Astrocyte of the spinal cord (primary cell): Measurements from ENCODE around the gene SCAP.

ENCODE experiments used
- DNase-seq: peaks from one replicate; pipeline ENCODE4 v3.0.0; 2011; ENCODE audit warnings: low read depth, low spot score
- H3K4me3 ChIP-seq: 2 replicates; pipeline ENCODE4 v1.5.1; 2011; ENCODE audit warnings: low read depth, mild to moderate bottlenecking, low read length, moderate library complexity
- in situ Hi-C: cut with HindIII; loops from 2 replicates; pipeline ENCODE4 v1.10.0; 2017; ENCODE audit warnings: low sequenced_read_pairs
- TF ChIP-seq, protein P1 (sequence below): IDR thresholded peaks from 2 replicates; pipeline ENCODE4 v1.5.1; 2012; ENCODE audit warnings: low read depth, mild to moderate bottlenecking, low read length, inconsistent platforms

SCAP gene

DNA sequence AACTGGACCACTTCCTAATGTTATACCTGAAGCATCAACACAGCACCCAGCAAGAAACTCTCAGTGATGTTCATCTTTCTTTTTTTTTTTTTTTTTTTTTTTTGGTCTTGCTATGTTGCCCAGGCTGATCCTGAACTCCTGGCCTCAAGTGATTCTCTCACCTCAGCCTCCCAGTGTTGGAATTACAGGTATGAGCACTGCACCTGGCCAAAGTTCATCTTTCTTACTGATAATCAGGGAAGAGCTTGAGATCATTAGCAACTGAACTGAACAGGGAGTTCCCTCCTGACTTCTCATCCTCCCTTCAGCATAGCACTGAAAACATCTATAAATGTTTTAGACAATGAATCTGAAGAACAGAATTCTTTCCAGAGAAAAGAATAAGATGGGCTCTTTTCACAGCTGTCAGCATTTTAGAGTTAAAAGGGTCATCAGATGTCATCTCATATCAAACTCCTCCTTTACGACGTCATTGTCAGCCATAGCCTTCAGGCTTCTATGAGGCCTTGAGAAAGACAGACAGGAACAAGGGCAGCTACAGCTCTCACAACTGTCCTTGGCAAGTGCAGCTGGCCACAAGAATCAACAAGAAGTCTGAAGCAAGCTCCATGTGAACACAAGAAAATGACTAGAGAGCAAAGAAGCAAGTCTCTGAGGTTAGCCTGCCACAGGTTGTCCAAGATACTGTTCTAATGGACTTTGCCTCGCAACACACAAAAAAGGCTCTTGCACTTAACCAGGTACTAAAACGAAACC, 33.8 kb downstream of the SCAP start:
- no peak for DNase-seq
- H3K4me3 ChIP-seq, result no peak overlapping the region
- TF ChIP-seq, protein P1, sequence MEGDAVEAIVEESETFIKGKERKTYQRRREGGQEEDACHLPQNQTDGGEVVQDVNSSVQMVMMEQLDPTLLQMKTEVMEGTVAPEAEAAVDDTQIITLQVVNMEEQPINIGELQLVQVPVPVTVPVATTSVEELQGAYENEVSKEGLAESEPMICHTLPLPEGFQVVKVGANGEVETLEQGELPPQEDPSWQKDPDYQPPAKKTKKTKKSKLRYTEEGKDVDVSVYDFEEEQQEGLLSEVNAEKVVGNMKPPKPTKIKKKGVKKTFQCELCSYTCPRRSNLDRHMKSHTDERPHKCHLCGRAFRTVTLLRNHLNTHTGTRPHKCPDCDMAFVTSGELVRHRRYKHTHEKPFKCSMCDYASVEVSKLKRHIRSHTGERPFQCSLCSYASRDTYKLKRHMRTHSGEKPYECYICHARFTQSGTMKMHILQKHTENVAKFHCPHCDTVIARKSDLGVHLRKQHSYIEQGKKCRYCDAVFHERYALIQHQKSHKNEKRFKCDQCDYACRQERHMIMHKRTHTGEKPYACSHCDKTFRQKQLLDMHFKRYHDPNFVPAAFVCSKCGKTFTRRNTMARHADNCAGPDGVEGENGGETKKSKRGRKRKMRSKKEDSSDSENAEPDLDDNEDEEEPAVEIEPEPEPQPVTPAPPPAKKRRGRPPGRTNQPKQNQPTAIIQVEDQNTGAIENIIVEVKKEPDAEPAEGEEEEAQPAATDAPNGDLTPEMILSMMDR, result no peak
- in situ Hi-C loops, result no loop called here

DNA sequence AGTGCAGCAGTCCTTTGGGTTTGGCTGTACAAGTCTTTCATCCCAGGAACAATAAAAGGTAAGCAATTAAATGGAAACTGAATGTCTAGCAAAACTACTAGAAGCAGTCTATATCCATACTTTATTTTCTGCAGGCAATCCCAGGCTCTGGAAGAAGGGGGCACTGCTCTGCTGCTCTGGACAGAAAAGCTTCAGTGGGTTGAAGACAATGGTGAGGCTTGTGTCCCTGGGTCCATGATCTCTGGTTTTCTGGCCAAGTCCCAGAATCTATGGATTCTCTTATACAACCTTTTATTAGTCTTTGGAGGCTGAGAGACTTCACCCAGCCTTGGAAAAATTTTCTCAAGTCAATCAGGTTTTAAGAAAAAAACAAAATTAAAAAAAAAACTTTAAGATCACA, 35.6 kb downstream of the SCAP start:
- DNase-seq, result no peak
- in situ Hi-C loops, result no loop called here
- TF ChIP-seq, protein P1, result peak; percentile 50
- no peak overlapping the region for H3K4me3 ChIP-seq

DNA sequence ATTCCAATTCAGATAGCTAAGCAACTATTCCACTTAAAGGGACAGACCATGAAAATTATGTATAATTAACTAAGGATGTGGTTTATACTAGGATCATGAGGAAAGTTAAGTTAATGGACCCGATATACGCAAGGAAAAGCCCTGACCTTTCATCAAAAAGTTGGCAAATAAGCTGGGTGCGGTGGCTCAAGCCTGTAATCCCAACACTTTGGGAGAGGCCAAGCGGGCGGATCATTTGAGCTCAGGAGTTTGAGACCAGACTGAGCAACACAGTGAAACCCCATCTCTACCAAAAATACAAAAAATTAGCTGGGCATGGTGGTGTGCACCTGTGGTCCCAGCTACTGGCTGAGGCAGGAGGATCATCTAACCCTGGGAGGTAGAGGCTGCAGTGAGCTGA, 39.6 kb downstream of the SCAP start:
- H3K4me3 ChIP-seq, result no peak overlapping the region
- no peak for DNase-seq
- TF ChIP-seq, protein P1, result no peak
- in situ Hi-C loops, result no loop called here

DNA sequence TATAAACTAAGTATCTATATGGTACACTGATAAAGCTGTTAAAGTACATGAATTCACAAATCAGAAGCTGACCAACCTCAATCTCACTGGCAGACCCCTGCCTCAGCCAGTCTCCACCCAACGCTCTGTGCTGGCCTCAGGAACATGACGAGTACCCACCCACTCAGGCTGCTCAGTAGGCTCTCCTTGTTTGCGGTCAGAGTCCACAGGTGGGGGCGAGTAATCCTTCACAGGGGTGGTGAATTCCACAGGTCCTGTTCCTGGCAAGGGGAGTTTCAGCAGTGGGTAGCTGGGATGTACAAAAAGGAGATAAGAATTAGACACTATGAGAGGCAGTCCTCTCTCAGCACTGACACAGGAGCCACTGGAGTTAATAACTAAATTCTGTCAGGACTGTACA, 40.9 kb downstream of the SCAP start:
- in situ Hi-C loops, result no loop called here

DNA sequence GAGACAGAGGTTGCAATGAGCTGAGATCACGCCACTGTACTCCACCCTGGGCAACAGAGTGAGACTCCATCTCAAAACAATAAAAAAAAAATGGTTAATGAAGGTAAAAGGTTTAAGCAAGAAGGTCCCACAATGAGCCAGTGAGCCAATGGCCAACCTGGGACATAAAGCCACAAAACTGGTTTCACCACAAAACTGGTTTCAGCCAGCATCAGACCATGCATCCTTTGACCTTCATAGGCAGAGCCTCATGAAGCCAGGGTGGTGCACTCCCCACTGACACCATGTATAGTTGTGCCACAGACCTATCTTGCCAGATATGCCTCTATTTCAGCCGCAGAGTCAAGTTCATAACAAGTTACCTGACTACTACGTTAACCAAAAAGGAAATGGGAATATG, 41.9 kb downstream of the SCAP start:
- no peak for DNase-seq
- H3K4me3 ChIP-seq, result no peak overlapping the region
- TF ChIP-seq, protein P1, result no peak
- in situ Hi-C loops, result no loop called here

More for the DNA sequence above, 40.9 kb downstream of the SCAP start:
- TF ChIP-seq, protein P1, result no peak
- DNase-seq, result no peak
- H3K4me3 ChIP-seq, result no peak overlapping the region

DNA sequence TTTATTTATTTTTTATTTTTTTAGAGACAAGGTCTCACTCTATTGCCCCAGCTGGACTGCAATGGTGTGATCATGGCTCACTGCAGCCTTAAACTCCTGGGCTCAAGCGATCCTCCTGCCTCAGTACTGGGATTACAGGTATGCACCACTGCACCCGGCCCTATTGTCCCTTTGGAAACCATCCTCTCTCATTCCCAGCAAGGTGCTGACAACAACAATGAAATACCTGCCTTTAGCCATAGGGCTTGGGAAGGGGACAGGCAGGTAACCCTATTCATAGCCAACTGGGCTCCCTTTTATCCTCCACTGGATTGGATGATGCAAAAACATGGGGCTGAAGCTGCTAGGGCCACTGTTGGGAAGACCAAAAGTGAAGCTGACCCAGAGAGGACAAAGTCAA, 43.1 kb downstream of the SCAP start:
- in situ Hi-C loops, result no loop called here
- TF ChIP-seq, protein P1, result no peak
- no peak overlapping the region for H3K4me3 ChIP-seq
- DNase-seq, result no peak
